B cell (primary cell): ENCODE data around the gene ZNF639. TPM values are rescaled to one million over a fixed set of nuclear protein-coding genes. Genes with fewer than 3 reads are reported as not detected.

Experiments used
- ATAC-seq: fragments of 200-7000 bp; cut with Tn5 transposase; one replicate; pipeline ENCODE4 v1.10.0; 2021; ENCODE audit warnings: low read depth, mild to moderate bottlenecking, moderate number of reproducible peaks, moderate library complexity
- CTCF ChIA-PET: fragments of 350-600 bp; sonication (Branson Sonifier 250); formaldehyde crosslinking; loops from one replicate; lab custom pipeline; 2021; ENCODE audit warnings: antibody characterized with exemption, inconsistent platforms; lab: Charles Lee
- POLR2A ChIA-PET: fragments of 350-600 bp; sonication (Branson Sonifier 250); formaldehyde crosslinking; loops from one replicate; lab custom pipeline; 2021; ENCODE audit warnings: antibody characterized with exemption; lab: Charles Lee
- DNase-seq: peaks from one replicate; pipeline ENCODE4 v3.0.0; 2013
- H2AFZ ChIP-seq: 2 replicates; pipeline ENCODE4 v1.6.1; 2012; ENCODE audit warnings: mild to moderate bottlenecking, low read depth, low read length; ENCODE audit not compliant: insufficient read depth, poor library complexity, severe bottlenecking
- H3K27ac ChIP-seq, 2 donors: 1 replicate in 1 of 2; 2 replicates in 1 of 2; pipeline ENCODE4 v1.5.1; 2012 to 2013; ENCODE audit warnings: low read length in 2 of 2, mild to moderate bottlenecking in 2 of 2, moderate library complexity in 1 of 2
- H3K27me3 ChIP-seq, 4 experiments: fragments of 200-600 bp in 1 of 4; sonication (generic) in 1 of 4; replicated peaks in 1 of 4; 1 replicate in 2 of 4; 2 replicates in 2 of 4; pipeline versions ENCODE4 v1.6.1 to v1.7.0; 2013 to 2016; ENCODE audit warnings: low read length in 3 of 4, mild to moderate bottlenecking in 2 of 4, mixed read lengths in 1 of 4, moderate library complexity in 1 of 4; ENCODE audit not compliant: insufficient read depth in 4 of 4, control insufficient read depth in 3 of 4; ENCODE audit errors: control extremely low read depth in 1 of 4
- H3K36me3 ChIP-seq, 2 experiments: replicated peaks in 1 of 2; 1 replicate in 1 of 2; 2 replicates in 1 of 2; pipeline versions ENCODE4 v1.6.1 to v1.7.1; 2013; ENCODE audit warnings: low read length in 1 of 2; ENCODE audit not compliant: insufficient read depth in 2 of 2, control insufficient read depth in 1 of 2; ENCODE audit errors: control extremely low read depth in 1 of 2, extremely low read depth in 1 of 2
- H3K4me1 ChIP-seq, 2 donors: fragments of 200-600 bp in 1 of 2; sonication (generic) in 1 of 2; 1 replicate in 1 of 2; 2 replicates in 1 of 2; pipeline versions ENCODE4 v1.5.1 to v1.6.1; 2013 to 2017; ENCODE audit warnings: low read length in 2 of 2; ENCODE audit not compliant: control insufficient read depth in 2 of 2, insufficient read depth in 2 of 2
- H3K4me2 ChIP-seq: replicated peaks from 2 replicates; pipeline ENCODE3; 2012; ENCODE audit warnings: mild to moderate bottlenecking, low read depth, low read length; ENCODE audit not compliant: poor library complexity, severe bottlenecking
- H3K4me3 ChIP-seq, 5 experiments: fragments of 200-600 bp in 1 of 5; sonication (generic) in 1 of 5; 1 replicate in 3 of 5; 2 replicates in 2 of 5; pipeline versions ENCODE4 v1.5.1 to v1.7.0; 2011 to 2016; ENCODE audit warnings: low read length in 4 of 5, mild to moderate bottlenecking in 4 of 5, low read depth in 2 of 5, control low read depth in 1 of 5, moderate library complexity in 1 of 5; ENCODE audit not compliant: insufficient read depth in 1 of 5; ENCODE audit errors: control extremely low read depth in 1 of 5, extremely low read depth in 1 of 5
- H3K79me2 ChIP-seq: fragments of 200-600 bp; sonication (generic); one replicate; pipeline ENCODE4 v1.6.0; 2016; ENCODE audit warnings: low read length; ENCODE audit not compliant: control insufficient read depth, insufficient read depth
- H3K9ac ChIP-seq: fragments of 200-600 bp; sonication (generic); 2 replicates; pipeline ENCODE4 v1.6.1; 2017; ENCODE audit warnings: mild to moderate bottlenecking, low read length, moderate library complexity
- H3K9me3 ChIP-seq, 3 donors: one replicate each; pipeline versions ENCODE4 v1.6.1 to v1.7.1; 2013; ENCODE audit warnings: low read length in 2 of 3; ENCODE audit not compliant: control insufficient read depth in 2 of 3, insufficient read depth in 1 of 3; ENCODE audit errors: control extremely low read depth in 1 of 3
- H4K20me1 ChIP-seq: 2 replicates; pipeline ENCODE4 v1.6.0; 2012; ENCODE audit warnings: mild to moderate bottlenecking, low read length; ENCODE audit not compliant: insufficient read depth, control insufficient read depth, poor library complexity, severe bottlenecking
- H3K27ac Mint-ChIP-seq: one replicate; pipeline ENCODE4 v1.8.0; 2021; ENCODE audit warnings: mixed read lengths
- H3K27me3 Mint-ChIP-seq: one replicate; pipeline ENCODE4 v1.8.0; 2021; ENCODE audit warnings: mixed read lengths
- H3K4me1 Mint-ChIP-seq: one replicate; pipeline ENCODE4 v1.8.0; 2021; ENCODE audit warnings: mixed read lengths
- H3K4me3 Mint-ChIP-seq: one replicate; pipeline ENCODE4 v1.8.0; 2021; ENCODE audit warnings: mixed read lengths
- H3K9me3 Mint-ChIP-seq: one replicate; pipeline ENCODE4 v1.8.0; 2022; ENCODE audit warnings: mixed read lengths; ENCODE audit not compliant: insufficient read depth
- CTCF ChIP-seq: fragments of 200-600 bp; IDR thresholded peaks from one replicate; pipeline ENCODE4 v1.8.0; 2022; ENCODE audit warnings: antibody characterized with exemption, mild to moderate bottlenecking
- EZH2 ChIP-seq: IDR thresholded peaks from 2 replicates; pipeline ENCODE4 v1.6.1; 2012; ENCODE audit warnings: borderline replicate concordance, low read depth, mild to moderate bottlenecking, moderate library complexity, low read length; ENCODE audit not compliant: insufficient read depth, poor library complexity, severe bottlenecking
- WGBS: methylation state at CpG from one replicate; pipeline ENCODE4 v1.1.5; 2013; ENCODE audit warnings: missing lambda C conversion rate; ENCODE audit not compliant: insufficient coverage; 5-methylcytosine and 5-hydroxymethylcytosine counted together
- intact Hi-C: fragments of 100-400 bp; cut with micrococcal nuclease; formaldehyde crosslinking; loops from one replicate; pipeline ENCODE4 v1.10.0; 2022
- polyA plus RNA-seq: library from polyadenylated mRNA; depleted of rRNA; stranded (reverse); fragments of >200 nt; gene quantifications from 2 replicates; pipeline ENCODE4 v1.2.3, GENCODE V29; 2012
- total RNA-seq, 2 donors: library from RNA; stranded (reverse); fragments of 120-200 nt in 1 of 2; gene quantifications; 1 replicate in 1 of 2; 2 replicates in 1 of 2; pipeline versions ENCODE4 v1.2.3 to v1.2.4, GENCODE V29; 2013 to 2022

Gene ZNF639
- total and polyA plus RNA-seq, 2 donors (not counting 1 experiment from before 2014, with no cell fraction given), result 22.4 to 39.8 TPM

DNA sequence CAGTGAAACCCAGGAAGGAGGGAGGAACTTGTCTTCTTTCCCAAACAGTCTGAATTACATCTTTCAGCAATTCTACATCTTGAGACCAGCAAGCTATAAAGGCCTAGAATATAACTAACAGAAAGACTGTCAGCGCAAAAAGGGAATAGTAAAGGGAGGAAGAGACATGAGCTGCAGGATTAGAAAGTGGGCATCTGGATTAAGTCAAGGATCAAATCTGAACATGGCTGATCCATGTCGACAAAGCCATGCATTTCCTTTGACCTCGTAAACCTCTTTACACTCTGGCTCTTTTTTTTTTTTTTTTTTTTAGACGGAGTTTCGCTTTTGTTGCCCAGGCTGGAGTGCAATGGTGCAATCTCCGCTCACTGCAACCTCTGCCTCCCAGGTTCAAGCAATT, 36.5 kb upstream of the ZNF639 start:
- Histone ChIP-seq H2AFZ (no peak overlapping the region), H3K4me3 (no peak overlapping the region), H3K9ac (no peak overlapping the region), H3K27me3 (no peaks in the 10 kb centered on the region), H4K20me1 (no peaks in the 10 kb centered on the region), H3K9me3 (no peaks in the 10 kb centered on the region), H3K36me3 (no peaks in the 10 kb centered on the region), H3K4me1 (no peaks in the 10 kb centered on the region), H3K4me2 (no peak overlapping the region), H3K27ac (no peak overlapping the region), H3K79me2 (no peaks in the 10 kb centered on the region)
- H3K27me3 Mint-ChIP-seq, result peaks cover 7% of the 10 kb centered on the region
- ATAC-seq (no peak), DNase-seq (no peak)
- H3K9me3 Mint-ChIP-seq, result no peaks in the 10 kb centered on the region
- ChIA-PET POLR2A (no interaction called here), CTCF (interaction anchor here (0.7 to 1.3 kb wide), 2 partner anchors 29 to 1990 kb away, joined by 3 read pairs; no protein-coding TSS in a partner anchor)
- intact Hi-C loops, result no loop called here
- TF ChIP-seq CTCF (no peak), EZH2 (no peak)
- 100% methylated on average over 2 of the region's 6 CpGs for WGBS
- no peaks in the 10 kb centered on the region for H3K4me1 Mint-ChIP-seq
- H3K4me3 Mint-ChIP-seq, result no peak overlapping the region
- H3K27ac Mint-ChIP-seq, result no peak overlapping the region

GRCh38 chr3:179288845-179289244, 34.0 kb upstream of the ZNF639 start:
- POLR2A ChIA-PET, result no interaction called here
- Histone ChIP-seq H3K4me1 (no peaks in the 10 kb centered on the region), H4K20me1 (no peaks in the 10 kb centered on the region), H3K79me2 (no peaks in the 10 kb centered on the region), H3K4me2 (no peak overlapping the region), H3K9ac (no peak overlapping the region), H3K27ac (no peak overlapping the region), H3K4me3 (no peak overlapping the region), H2AFZ (no peak overlapping the region), H3K27me3 (no peaks in the 10 kb centered on the region), H3K9me3 (no peaks in the 10 kb centered on the region), H3K36me3 (no peaks in the 10 kb centered on the region)
- ATAC-seq (no peak), DNase-seq (no peak)
- 100% methylated on average over 1 of the region's 4 CpGs for WGBS
- intact Hi-C loops, result no loop called here
- no peak overlapping the region for H3K27ac Mint-ChIP-seq
- H3K4me1 Mint-ChIP-seq, result no peaks in the 10 kb centered on the region
- H3K9me3 Mint-ChIP-seq, result no peaks in the 10 kb centered on the region
- CTCF ChIA-PET, result interaction anchor here (2.3 kb wide), 1 partner anchor 27 kb away, joined by 8 read pairs; no protein-coding TSS in a partner anchor
- TF ChIP-seq CTCF (no peak), EZH2 (no peak)
- peaks cover 11% of the 10 kb centered on the region for H3K27me3 Mint-ChIP-seq
- H3K4me3 Mint-ChIP-seq, result no peak overlapping the region
